Thymus (tissue), 11 donors: ENCODE results near the gene KCTD19. TPM values are rescaled to one million over a fixed set of nuclear protein-coding genes. Genes with fewer than 3 reads are reported as not detected.

Source experiments
- DNase-seq, 9 donors: peaks; one replicate each; pipeline ENCODE4 v3.0.0-alpha.2; 2013; ENCODE audit warnings: low spot score in 9 of 9, low read depth in 6 of 9, missing footprints in 1 of 9
- H3K27ac ChIP-seq, 2 donors: one replicate each; pipeline ENCODE4 v1.5.1; 2013; ENCODE audit warnings: control low read depth in 1 of 2, low read depth in 1 of 2, low read length in 1 of 2, mild to moderate bottlenecking in 1 of 2, moderate library complexity in 1 of 2
- H3K27me3 ChIP-seq, 2 donors: one replicate each; pipeline ENCODE4 v1.5.1; 2013; ENCODE audit warnings: low read length in 1 of 2; ENCODE audit not compliant: control insufficient read depth in 2 of 2, insufficient read depth in 1 of 2
- H3K36me3 ChIP-seq, 2 donors: one replicate each; pipeline ENCODE4 v1.5.1; 2013; ENCODE audit warnings: low read length in 1 of 2, mild to moderate bottlenecking in 1 of 2, moderate library complexity in 1 of 2; ENCODE audit not compliant: control insufficient read depth in 2 of 2, insufficient read depth in 2 of 2
- H3K4me1 ChIP-seq, 2 donors: one replicate each; pipeline ENCODE4 v1.5.1; 2013; ENCODE audit warnings: low read length in 2 of 2; ENCODE audit not compliant: control insufficient read depth in 2 of 2, insufficient read depth in 2 of 2
- H3K4me3 ChIP-seq, 2 donors: one replicate each; pipeline ENCODE4 v1.5.1; 2013; ENCODE audit warnings: low read length in 2 of 2, control low read depth in 1 of 2, mild to moderate bottlenecking in 1 of 2
- H3K9me3 ChIP-seq, 2 donors: one replicate each; pipeline ENCODE4 v1.5.1; 2013; ENCODE audit warnings: low read length in 1 of 2, mild to moderate bottlenecking in 1 of 2; ENCODE audit not compliant: control insufficient read depth in 2 of 2, insufficient read depth in 1 of 2
- WGBS: extraction: QIAGEN DNeasy Blood & Tissue Kit; methylation state at CpG from one replicate; pipeline ENCODE4 v1.1.7; 2013; 5-methylcytosine and 5-hydroxymethylcytosine counted together
- polyA plus RNA-seq: library from polyadenylated mRNA; stranded (reverse); fragments of 200-250 nt; gene quantifications from one replicate; pipeline ENCODE4 v1.2.3, GENCODE V29; 2013
- total RNA-seq: library from RNA; stranded (reverse); fragments of 120-200 nt; gene quantifications from one replicate; pipeline ENCODE4 v1.2.4, GENCODE V29; 2013
- donor health status: healthy.

KCTD19 gene
- total and polyA plus RNA-seq, 2 donors = 0.19 to 0.34 TPM

DNA sequence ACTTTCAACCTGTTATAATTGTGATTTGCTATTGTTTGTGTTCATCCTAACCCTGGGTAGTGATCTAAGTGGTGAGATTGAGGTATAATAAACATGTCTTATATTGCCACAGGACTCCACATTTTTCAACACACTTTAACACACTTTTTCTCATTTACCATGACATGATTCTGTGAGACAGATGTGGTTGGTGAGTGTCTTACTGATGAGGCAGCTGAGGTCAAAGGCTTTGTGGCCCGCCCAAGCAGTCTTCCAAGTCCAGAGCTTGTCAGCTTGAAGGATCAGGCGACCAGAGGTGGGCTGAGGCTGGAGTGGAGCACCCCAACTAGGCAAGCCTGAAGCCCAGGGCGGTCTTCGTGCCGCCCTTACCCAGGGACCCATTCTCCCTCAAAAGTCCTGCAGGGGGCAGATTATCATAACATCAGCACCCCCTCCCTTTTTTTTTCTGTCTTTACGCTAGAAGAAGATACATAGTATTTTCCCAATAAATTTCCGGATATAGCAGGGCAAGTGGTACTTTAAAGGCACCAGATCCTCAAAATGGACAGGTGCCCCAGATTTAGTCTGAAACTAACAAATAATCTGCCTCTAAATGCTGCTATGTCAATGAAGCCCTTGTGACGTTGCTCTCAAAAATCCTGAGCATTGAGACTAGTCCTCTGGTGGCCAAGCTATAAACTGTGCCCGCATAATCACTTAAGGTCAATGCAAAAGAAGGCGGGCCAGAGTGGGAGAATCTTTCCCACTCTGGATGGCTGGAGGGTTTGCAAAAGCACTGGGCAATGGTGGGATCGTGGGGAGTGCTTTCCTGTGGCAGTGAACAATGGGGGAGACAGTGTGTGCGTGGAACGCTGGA, 21.1 kb downstream of the KCTD19 start:
- H3K4me1 ChIP-seq = no peaks in the 10 kb centered on the region
- DNase-seq = no peak
- 97% methylated on average over 13 of the region's 13 CpGs for WGBS
- no peak overlapping the region for H3K4me3 ChIP-seq
- H3K9me3 ChIP-seq = no peaks in the 10 kb centered on the region
- no peaks in the 10 kb centered on the region for H3K36me3 ChIP-seq
- no peaks in the 10 kb centered on the region for H3K27me3 ChIP-seq
- H3K27ac ChIP-seq = no peak overlapping the region

DNA sequence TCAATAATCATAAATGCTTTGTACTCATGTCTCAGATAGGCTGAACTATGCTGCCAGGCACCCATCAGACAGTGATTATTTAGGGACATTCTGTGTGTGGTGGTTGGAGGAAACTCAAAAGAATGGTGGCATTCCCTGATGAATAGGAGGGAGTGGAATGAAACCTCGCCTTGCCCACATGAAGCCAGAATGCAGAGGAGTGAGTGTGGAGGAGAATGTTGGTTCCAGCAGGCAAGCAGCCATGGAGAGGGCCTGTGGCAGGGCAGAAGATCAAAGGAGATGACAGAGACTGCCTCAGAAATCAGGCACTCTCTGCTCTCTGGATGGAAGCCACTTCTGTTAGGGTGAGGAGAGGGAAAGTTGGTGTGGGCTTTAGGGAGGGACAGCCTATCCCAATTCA, 22.5 kb downstream of the KCTD19 start:
- WGBS = 100% methylated on average over 1 of the region's 1 CpG
- no peak overlapping the region for H3K4me3 ChIP-seq
- H3K27ac ChIP-seq = no peak overlapping the region
- no peaks in the 10 kb centered on the region for H3K9me3 ChIP-seq
- H3K27me3 ChIP-seq = no peaks in the 10 kb centered on the region
- H3K4me1 ChIP-seq = no peaks in the 10 kb centered on the region
- no peaks in the 10 kb centered on the region for H3K36me3 ChIP-seq
- no peak for DNase-seq

DNA sequence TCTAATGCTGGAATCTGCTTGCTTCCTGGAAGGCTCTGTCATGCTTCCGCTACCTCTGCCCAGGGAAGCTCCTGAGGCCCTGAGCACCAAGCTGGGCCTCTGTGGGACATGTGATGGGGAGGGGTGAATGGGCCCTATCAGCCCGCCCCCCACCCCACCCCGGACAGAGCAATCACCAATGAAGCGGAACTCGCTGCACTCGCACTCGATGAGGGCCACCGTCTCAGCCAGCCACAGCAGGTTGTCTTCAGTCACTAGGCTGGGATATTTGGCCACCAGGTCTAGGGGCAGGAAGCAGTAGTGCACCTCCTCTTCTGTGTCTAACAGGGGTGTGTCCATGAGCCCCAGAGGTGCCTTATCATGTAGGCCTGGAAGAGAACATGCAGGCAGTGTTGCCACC, 23.6 kb downstream of the KCTD19 start:
- Histone ChIP-seq H3K9me3 (no peaks in the 10 kb centered on the region), H3K4me1 (no peaks in the 10 kb centered on the region), H3K27ac (no peak overlapping the region), H3K27me3 (no peaks in the 10 kb centered on the region), H3K4me3 (no peak overlapping the region), H3K36me3 (no peaks in the 10 kb centered on the region)
- DNase-seq = no peak
- 96% methylated on average over 8 of the region's 8 CpGs for WGBS

GRCh38 chr16:67302076-67302475, 24.5 kb downstream of the KCTD19 start:
- 95% methylated on average over 7 of the region's 7 CpGs for WGBS
- Histone ChIP-seq H3K4me1 (no peaks in the 10 kb centered on the region), H3K36me3 (no peaks in the 10 kb centered on the region), H3K4me3 (no peak overlapping the region), H3K27ac (no peak overlapping the region), H3K27me3 (no peaks in the 10 kb centered on the region), H3K9me3 (no peaks in the 10 kb centered on the region)
- DNase-seq = no peak

- Histone ChIP-seq H3K27ac (no peak overlapping the region), H3K4me3 (no peak overlapping the region), H3K27me3 (no peaks in the 10 kb centered on the region), H3K4me1 (no peaks in the 10 kb centered on the region), H3K9me3 (no peaks in the 10 kb centered on the region), H3K36me3 (no peaks in the 10 kb centered on the region)
- no peak for DNase-seq
- WGBS = 88% methylated on average over 11 of the region's 11 CpGs
These were observed 25.3 kb downstream of the KCTD19 start for GRCh38 chr16:67301080-67301782.

DNA sequence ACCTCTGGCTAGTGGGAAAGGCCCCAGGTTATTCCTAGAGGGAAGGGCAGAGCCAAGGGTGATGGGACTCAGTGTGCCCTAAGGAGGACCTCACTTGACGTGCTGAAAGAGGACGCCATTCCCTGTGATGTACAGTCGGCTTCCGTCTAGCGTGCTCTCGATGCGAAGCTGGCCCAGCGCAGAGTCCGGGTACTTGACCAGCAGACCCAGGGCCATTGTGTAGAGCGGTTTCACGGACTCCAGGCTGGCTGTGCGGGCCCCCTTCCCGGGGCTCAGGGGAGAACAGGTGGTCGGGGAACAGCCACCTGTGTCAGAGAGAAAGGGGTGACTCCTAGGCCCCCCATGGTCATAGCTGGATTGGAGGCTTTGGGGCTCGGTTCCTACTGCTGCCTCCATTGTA, 27.3 kb downstream of the KCTD19 start:
- H3K27ac ChIP-seq = no peak overlapping the region
- no peaks in the 10 kb centered on the region for H3K36me3 ChIP-seq
- no peaks in the 10 kb centered on the region for H3K9me3 ChIP-seq
- 98% methylated on average over 15 of the region's 15 CpGs for WGBS
- no peak overlapping the region for H3K4me3 ChIP-seq
- no peak for DNase-seq
- H3K4me1 ChIP-seq = no peaks in the 10 kb centered on the region
- H3K27me3 ChIP-seq = no peaks in the 10 kb centered on the region

- Histone ChIP-seq H3K4me3 (no peak overlapping the region), H3K27me3 (no peaks in the 10 kb centered on the region), H3K36me3 (no peaks in the 10 kb centered on the region), H3K9me3 (no peaks in the 10 kb centered on the region), H3K4me1 (no peaks in the 10 kb centered on the region), H3K27ac (no peak overlapping the region)
- DNase-seq = no peak
- WGBS = 98% methylated on average over 9 of the region's 9 CpGs
These were observed 28.3 kb downstream of the KCTD19 start for GRCh38 chr16:67298277-67298676.

DNA sequence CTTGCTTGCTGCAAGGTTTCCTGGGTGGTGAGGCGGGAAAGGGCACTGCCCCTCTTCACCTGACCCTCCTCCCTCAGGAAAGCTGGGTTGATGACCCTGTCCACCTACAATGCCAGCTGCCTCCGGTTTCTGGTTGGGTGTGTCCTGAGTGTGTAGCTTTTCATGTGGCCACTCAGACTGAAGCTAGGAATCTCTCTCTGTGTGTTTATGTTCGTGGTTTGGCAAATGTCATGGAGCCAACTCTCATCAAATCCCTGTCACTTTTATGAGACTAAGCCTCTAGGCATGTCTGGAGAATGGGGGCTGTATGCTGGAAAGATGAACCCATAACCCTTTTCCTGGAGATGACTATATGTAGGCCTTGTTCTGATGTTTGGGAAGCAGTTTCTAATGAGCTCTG, 30.1 kb downstream of the KCTD19 start:
- Histone ChIP-seq H3K36me3 (no peaks in the 10 kb centered on the region), H3K27ac (no peak overlapping the region), H3K27me3 (no peaks in the 10 kb centered on the region), H3K4me3 (no peak overlapping the region), H3K9me3 (no peaks in the 10 kb centered on the region), H3K4me1 (no peaks in the 10 kb centered on the region)
- no peak for DNase-seq
- 90% methylated on average over 3 of the region's 3 CpGs for WGBS

DNA sequence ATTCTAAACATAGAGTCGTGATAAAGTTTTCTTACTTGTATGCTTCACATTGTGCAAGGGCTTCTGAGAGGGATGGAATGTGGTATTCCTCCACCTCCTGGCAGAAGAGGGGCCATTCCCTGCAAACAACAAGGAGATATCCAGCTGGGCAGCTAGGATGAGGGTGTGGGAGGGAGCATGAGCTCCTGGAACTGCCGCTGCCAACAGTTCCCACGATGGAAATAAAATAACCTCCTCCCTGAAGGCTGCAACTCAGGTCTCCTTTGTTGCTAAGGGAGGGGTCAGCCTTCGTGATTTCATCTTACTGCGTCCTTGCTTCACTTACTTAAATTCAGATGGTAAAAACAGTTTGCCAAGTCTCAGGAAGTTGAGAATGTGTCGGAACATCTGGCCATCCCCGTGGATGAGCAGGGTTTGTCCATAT, 31.6 kb downstream of the KCTD19 start:
- Histone ChIP-seq H3K4me3 (no peak overlapping the region), H3K27me3 (no peaks in the 10 kb centered on the region), H3K36me3 (no peaks in the 10 kb centered on the region), H3K9me3 (no peaks in the 10 kb centered on the region), H3K4me1 (no peaks in the 10 kb centered on the region), H3K27ac (no peak overlapping the region)
- 92% methylated on average over 7 of the region's 7 CpGs for WGBS
- DNase-seq = no peak
